ENCODE measurements around the gene MRPL23.

The MRPL23 gene

DNA sequence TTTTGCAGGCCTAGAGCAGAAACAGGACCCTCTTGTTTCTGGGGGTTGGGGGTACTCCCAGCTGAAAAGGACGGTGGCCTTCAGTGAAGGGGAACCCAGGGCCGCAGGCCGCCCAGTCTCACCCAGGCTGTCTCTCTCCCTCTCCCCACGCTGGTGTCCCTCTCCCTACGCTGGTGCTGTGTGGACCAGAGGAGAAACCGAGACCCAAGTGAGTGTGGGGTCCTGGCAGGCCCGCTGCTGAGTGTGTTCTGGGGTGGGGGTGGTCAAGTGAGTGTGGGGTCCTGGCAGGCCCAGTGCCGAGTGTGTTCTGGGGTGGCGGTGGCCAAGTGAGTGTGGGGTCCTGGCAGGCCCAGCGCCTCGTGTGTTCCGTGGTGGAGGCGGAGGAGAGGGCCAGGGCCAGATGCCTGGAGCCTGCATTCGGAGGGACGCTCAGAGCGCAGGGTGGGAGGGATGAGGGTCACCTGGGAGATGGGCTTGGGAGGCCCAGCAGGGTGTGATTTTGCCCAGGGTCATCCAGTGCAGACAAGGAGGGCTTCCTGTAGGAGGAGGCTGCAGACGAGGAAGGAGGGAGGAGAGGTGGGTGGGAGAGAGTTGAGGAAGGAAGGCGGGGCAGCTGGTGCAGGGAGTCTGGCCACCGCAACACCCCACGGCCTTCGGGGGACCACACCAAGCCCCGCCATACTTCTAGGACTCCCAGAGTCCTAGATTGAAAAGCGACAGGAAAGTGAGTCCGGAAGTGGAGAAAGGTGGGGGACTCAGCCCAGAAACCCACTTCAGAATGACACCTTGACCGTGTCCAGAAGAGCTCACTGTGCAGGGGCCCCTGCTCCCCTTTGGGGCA, 17.3 kb upstream of the MRPL23 start:
- DNase-seq (ENCODE audit: low read depth), result no peak
- Histone ChIP-seq H3K27me3 (replicated peaks; ENCODE audit: control insufficient read depth, insufficient read depth, low read length) (no peaks in the 10 kb centered on the region), H3K4me1 (ENCODE audit: control insufficient read depth, insufficient read depth, low read length) (peaks cover 43% of the 10 kb centered on the region), H3K4me3 (ENCODE audit: low read length) (no peak overlapping the region), H3K9me3 (ENCODE audit: control insufficient read depth, low read length) (no peaks in the 10 kb centered on the region), H3K36me3 (ENCODE audit: control insufficient read depth, insufficient read depth, low read length, severe bottlenecking) (no peaks in the 10 kb centered on the region), H3K9ac (ENCODE audit: low read length) (peak overlapping the region; percentile 72)

- Histone ChIP-seq H3K27me3 (replicated peaks; ENCODE audit: control insufficient read depth, insufficient read depth, low read length) (no peaks in the 10 kb centered on the region), H3K9me3 (ENCODE audit: control insufficient read depth, low read length) (no peaks in the 10 kb centered on the region), H3K36me3 (ENCODE audit: control insufficient read depth, insufficient read depth, low read length, severe bottlenecking) (no peaks in the 10 kb centered on the region), H3K4me1 (ENCODE audit: control insufficient read depth, insufficient read depth, low read length) (peaks cover 43% of the 10 kb centered on the region), H3K9ac (ENCODE audit: low read length) (peak overlapping the region; percentile 72), H3K4me3 (ENCODE audit: low read length) (no peak overlapping the region)
- no peak for DNase-seq (ENCODE audit: low read depth)
Measured at GRCh38 chr11:1930462-1930830, 16.7 kb upstream of the MRPL23 start.

- Histone ChIP-seq H3K36me3 (ENCODE audit: control insufficient read depth, insufficient read depth, low read length, severe bottlenecking) (no peaks in the 10 kb centered on the region), H3K4me3 (ENCODE audit: low read length) (peak overlapping the region; percentile 46), H3K9me3 (ENCODE audit: control insufficient read depth, low read length) (no peaks in the 10 kb centered on the region), H3K27me3 (replicated peaks; ENCODE audit: control insufficient read depth, insufficient read depth, low read length) (no peaks in the 10 kb centered on the region), H3K9ac (ENCODE audit: low read length) (peak overlapping the region; percentile 72), H3K4me1 (ENCODE audit: control insufficient read depth, insufficient read depth, low read length) (peaks cover 43% of the 10 kb centered on the region)
- DNase-seq (ENCODE audit: low read depth), result peak; percentile 44
Measured at GRCh38 chr11:1931341-1932104, 15.6 kb upstream of the MRPL23 start.

- no peak for DNase-seq (ENCODE audit: low read depth)
- H3K4me1 ChIP-seq (ENCODE audit: control insufficient read depth, insufficient read depth, low read length), result peaks cover 39% of the 10 kb centered on the region
Measured at GRCh38 chr11:1932105-1932480, 15.0 kb upstream of the MRPL23 start.

GRCh38 chr11:1932681-1933080, 14.5 kb upstream of the MRPL23 start:
- DNase-seq (ENCODE audit: low read depth), result no peak
- no peaks in the 10 kb centered on the region for H3K36me3 ChIP-seq (ENCODE audit: control insufficient read depth, insufficient read depth, low read length, severe bottlenecking)
- peaks cover 34% of the 10 kb centered on the region for H3K4me1 ChIP-seq (ENCODE audit: control insufficient read depth, insufficient read depth, low read length)
- H3K27me3 ChIP-seq (replicated peaks; ENCODE audit: control insufficient read depth, insufficient read depth, low read length), result no peaks in the 10 kb centered on the region
- H3K9me3 ChIP-seq (ENCODE audit: control insufficient read depth, low read length), result no peaks in the 10 kb centered on the region
- no peak overlapping the region for H3K9ac ChIP-seq (ENCODE audit: low read length)
- H3K4me3 ChIP-seq (ENCODE audit: low read length), result no peak overlapping the region

More at GRCh38 chr11:1932105-1932480, 15.0 kb upstream of the MRPL23 start:
- H3K9me3 ChIP-seq (ENCODE audit: control insufficient read depth, low read length), result no peaks in the 10 kb centered on the region
- H3K4me3 ChIP-seq (ENCODE audit: low read length), result peak overlapping the region; percentile 46
- no peaks in the 10 kb centered on the region for H3K36me3 ChIP-seq (ENCODE audit: control insufficient read depth, insufficient read depth, low read length, severe bottlenecking)
- H3K27me3 ChIP-seq (replicated peaks; ENCODE audit: control insufficient read depth, insufficient read depth, low read length), result no peaks in the 10 kb centered on the region
- peak overlapping the region; percentile 72 for H3K9ac ChIP-seq (ENCODE audit: low read length)

DNA sequence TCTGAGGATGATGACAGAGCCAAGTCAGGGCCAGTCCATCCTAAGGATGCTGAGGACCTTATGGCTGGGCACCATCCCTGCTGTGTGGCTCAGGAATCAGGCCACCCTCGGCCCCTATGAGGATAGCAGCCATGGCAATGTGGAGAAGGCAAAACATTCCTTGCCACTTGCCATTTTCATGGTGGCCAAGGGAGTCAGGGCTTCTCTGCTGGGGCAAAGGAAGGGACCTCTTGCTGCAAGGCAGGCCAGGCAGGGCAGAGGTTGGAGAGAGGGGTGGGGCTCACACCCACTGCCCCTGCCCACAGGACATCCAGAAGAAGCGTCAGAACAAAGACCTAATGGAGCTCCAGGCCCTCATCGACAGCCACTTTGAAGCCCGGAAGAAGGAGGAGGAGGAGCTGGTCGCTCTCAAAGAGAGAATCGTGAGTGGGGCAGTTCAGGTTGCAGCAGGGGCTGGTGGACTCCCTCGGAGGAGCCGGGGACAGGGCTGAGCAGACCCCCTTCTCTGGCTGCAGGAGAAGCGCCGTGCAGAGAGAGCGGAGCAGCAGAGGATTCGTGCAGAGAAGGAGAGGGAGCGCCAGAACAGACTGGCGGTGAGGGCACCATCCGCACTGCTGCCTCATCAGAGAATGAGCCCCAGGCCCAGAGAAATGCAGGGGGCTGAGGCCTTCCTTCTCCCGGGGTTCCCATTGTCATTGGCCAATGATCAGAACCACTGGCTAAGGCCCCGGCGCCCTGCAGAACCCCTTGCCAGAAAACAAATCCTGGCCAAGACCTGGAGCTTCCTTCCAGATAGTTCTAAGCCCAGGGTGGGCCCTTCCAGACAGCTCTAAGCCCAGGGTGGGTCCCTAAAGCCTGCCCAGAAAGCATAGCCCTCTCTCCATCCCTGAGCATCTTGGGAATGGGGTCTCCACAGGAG, 13.5 kb upstream of the MRPL23 start:
- Histone ChIP-seq H3K4me1 (ENCODE audit: control insufficient read depth, insufficient read depth, low read length) (peaks cover 27% of the 10 kb centered on the region), H3K27me3 (replicated peaks; ENCODE audit: control insufficient read depth, insufficient read depth, low read length) (no peaks in the 10 kb centered on the region), H3K4me3 (ENCODE audit: low read length) (no peak overlapping the region), H3K36me3 (ENCODE audit: control insufficient read depth, insufficient read depth, low read length, severe bottlenecking) (no peaks in the 10 kb centered on the region), H3K9me3 (ENCODE audit: control insufficient read depth, low read length) (no peaks in the 10 kb centered on the region), H3K9ac (ENCODE audit: low read length) (no peak overlapping the region)
- DNase-seq (ENCODE audit: low read depth), result no peak

DNA sequence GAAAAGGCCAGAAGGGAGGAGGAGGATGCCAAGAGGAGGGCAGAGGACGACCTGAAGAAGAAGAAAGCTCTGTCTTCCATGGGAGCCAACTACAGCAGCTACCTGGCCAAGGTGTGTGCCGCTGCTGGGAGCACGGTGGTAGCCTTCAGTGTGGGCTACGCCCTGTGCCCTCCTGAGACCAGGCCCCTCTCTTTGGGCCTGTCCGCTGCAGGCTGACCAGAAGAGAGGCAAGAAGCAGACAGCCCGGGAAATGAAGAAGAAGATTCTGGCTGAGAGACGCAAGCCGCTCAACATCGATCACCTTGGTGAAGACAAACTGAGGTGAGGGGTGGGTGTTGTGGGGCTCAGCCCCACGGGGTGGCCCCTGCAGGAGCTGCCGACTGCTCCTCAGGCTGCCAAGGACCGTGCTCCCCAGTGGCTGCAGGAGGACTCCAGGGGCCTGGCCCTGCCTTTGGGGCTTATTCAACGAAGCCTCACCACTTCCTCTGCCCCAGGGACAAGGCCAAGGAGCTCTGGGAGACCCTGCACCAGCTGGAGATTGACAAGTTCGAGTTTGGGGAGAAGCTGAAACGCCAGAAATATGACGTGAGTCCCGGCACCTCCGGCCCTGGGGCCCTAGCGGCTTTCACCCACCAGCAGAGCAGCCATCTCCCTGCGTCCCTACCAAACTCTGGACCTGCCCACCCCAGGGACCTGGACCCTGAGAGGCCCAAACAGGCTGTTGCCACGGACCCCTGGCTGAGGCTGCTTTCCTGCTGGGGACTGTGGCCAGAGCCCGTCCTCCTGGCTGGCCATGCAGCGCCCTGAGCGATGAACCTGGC, 12.6 kb upstream of the MRPL23 start:
- DNase-seq (ENCODE audit: low read depth), result no peak
- peaks cover 27% of the 10 kb centered on the region for H3K4me1 ChIP-seq (ENCODE audit: control insufficient read depth, insufficient read depth, low read length)
- no peaks in the 10 kb centered on the region for H3K9me3 ChIP-seq (ENCODE audit: control insufficient read depth, low read length)
- no peak overlapping the region for H3K4me3 ChIP-seq (ENCODE audit: low read length)
- H3K27me3 ChIP-seq (replicated peaks; ENCODE audit: control insufficient read depth, insufficient read depth, low read length), result no peaks in the 10 kb centered on the region
- no peak overlapping the region for H3K9ac ChIP-seq (ENCODE audit: low read length)
- H3K36me3 ChIP-seq (ENCODE audit: control insufficient read depth, insufficient read depth, low read length, severe bottlenecking), result no peaks in the 10 kb centered on the region

DNA sequence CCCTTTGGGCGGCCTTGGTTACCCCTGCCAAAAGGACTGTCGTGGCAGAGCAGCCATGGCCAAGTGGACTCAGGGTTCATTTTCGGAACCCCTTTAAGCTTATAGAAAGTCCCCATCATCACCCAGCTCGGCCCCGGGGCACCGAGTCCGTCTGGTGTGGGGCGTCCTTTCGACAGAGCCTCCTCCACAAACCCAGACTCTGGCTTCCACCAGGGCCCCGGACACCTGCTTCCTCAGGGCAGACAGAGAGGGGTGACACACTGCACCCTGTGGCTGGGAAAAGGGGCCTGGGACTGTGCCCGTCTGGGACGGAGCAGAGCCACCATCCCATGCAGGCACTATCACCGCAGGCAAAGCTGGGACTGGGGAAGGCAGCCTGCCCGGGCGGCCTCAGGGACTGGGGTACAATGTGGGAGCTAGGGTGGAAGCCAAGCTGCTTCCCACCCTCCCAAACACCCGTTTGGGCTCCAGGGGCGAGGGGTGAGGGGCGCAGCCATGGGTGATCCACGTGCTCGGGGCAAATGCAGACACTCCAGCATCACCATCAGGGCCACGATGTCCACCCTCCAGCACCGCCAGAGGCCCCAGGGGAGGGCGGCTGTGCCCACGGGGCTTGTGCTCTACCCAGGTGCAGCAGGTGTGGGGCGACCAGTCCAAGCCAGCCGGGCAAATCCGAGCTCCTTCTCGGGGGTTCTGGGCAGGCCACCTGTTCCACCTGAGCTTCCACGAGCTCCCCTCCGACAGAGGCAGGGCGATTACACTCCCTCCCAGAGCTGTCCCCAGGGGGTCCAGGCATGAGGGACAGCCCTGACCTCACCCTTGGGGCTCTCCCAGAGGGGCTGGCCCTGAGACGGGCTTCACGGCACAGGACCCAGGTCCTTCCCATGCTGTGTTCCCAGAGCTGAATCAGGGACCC, 11.7 kb upstream of the MRPL23 start:
- Histone ChIP-seq H3K27me3 (replicated peaks; ENCODE audit: control insufficient read depth, insufficient read depth, low read length) (no peaks in the 10 kb centered on the region), H3K9ac (ENCODE audit: low read length) (no peak overlapping the region), H3K4me1 (ENCODE audit: control insufficient read depth, insufficient read depth, low read length) (peaks cover 19% of the 10 kb centered on the region), H3K36me3 (ENCODE audit: control insufficient read depth, insufficient read depth, low read length, severe bottlenecking) (no peaks in the 10 kb centered on the region), H3K4me3 (ENCODE audit: low read length) (no peak overlapping the region), H3K9me3 (ENCODE audit: control insufficient read depth, low read length) (no peaks in the 10 kb centered on the region)
- DNase-seq (ENCODE audit: low read depth), result no peak

DNA sequence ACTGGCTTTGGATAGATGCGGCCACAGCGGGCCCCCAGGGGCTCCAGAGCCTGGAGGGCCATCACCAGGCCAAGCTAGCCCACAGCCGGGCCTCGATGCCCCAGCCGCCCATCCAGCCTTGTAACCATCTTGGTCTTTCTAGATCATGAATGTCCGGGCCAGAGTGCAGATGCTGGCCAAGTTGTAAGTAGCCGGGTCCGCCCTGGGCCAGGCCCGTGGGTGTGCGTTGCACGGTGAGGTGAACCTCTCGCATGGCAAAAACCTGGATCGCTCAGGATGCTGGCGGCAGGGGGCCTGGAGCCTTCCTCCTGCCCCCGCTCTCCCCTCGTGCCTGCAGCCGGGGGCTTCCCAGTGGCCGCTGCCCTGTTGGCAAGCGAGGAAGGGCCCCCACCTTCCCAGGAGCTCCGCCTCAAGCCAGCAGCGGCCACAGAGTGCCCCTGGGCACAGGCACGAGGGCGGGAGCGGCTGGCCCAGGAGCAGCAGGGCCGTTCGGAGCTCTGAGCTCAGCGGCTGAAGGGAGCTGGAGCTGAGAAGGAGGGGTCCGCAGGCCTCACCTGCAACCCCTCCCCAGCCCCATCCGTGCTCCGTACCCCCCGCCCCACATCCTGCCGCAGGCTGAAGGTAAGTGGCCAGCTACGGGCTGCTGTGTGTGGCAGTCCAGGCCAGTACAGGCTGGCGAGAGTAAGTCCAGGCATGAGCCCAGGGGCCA, 10.9 kb upstream of the MRPL23 start:
- H3K4me1 ChIP-seq (ENCODE audit: control insufficient read depth, insufficient read depth, low read length), result peaks cover 10% of the 10 kb centered on the region
- no peak overlapping the region for H3K9ac ChIP-seq (ENCODE audit: low read length)
- no peaks in the 10 kb centered on the region for H3K27me3 ChIP-seq (replicated peaks; ENCODE audit: control insufficient read depth, insufficient read depth, low read length)
- H3K4me3 ChIP-seq (ENCODE audit: low read length), result no peak overlapping the region
- no peak for DNase-seq (ENCODE audit: low read depth)
- no peaks in the 10 kb centered on the region for H3K36me3 ChIP-seq (ENCODE audit: control insufficient read depth, insufficient read depth, low read length, severe bottlenecking)
- no peaks in the 10 kb centered on the region for H3K9me3 ChIP-seq (ENCODE audit: control insufficient read depth, low read length)

Measured in adipocyte (in vitro differentiated cells).